ENCODE results near the gene APOBR.

DNA sequence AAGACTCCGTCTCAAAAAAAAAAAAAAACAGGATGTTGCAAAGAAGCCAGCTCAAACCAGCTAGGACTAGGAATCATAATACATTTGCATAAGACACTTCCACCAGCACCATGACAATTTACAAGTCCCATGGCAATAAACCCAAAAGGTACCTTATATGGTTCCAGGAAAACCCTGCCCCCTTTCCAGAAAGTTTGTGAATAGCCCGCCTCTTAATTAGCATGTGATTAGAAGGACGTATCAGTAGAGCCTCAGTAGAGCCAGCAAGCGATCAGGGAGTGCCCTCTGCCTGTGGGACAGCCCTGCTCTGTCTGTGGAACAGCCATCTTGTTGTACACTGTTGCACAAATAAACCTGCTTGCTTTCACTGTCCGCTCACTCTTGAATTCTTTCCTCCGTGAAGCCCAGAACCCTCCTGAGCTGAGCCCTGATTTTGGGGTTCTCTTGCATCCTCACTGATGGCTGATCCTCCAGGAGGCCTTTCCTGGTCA lies 30.3 kb downstream of the APOBR start:
- TF ChIP-seq EZH2phosphoT487 (IDR thresholded peaks at IDR 0.05; ENCODE audit: insufficient read depth, low read depth): no peak
- TF ChIP-seq EZH2 (IDR thresholded peaks at IDR 0.05; ENCODE audit: insufficient read depth, poor library complexity, severe bottlenecking): no peak

All from GM23248 (cell line).